Activated CD4-positive, alpha-beta T cell treated with anti-CD3 and anti-CD28 coated beads, Interleukin-2, amount 50 U/mL, for 1 hour (primary cell): ENCODE results near the gene LRBA.

Experiments
- DNase-seq: peaks from one replicate; pipeline ENCODE4 v3.0.0-alpha.2; 2020

Gene LRBA

GRCh38 chr4:150867148-150867547 is 147.9 kb downstream of the LRBA start:
- no peak for DNase-seq

- no peak for DNase-seq
Measured at GRCh38 chr4:150863456-150863855, 151.6 kb downstream of the LRBA start.

- no peak for DNase-seq
Measured at GRCh38 chr4:150862829-150863228, 152.3 kb downstream of the LRBA start.

- no peak for DNase-seq
Measured at GRCh38 chr4:150859453-150859852, 155.6 kb downstream of the LRBA start.

GRCh38 chr4:150855981-150856510 is 159.0 kb downstream of the LRBA start:
- no peak for DNase-seq

GRCh38 chr4:150854600-150854999 is 160.5 kb downstream of the LRBA start:
- DNase-seq, result no peak

- no peak for DNase-seq
Measured at GRCh38 chr4:150853882-150854281, 161.2 kb downstream of the LRBA start.

GRCh38 chr4:150852216-150852615 is 162.9 kb downstream of the LRBA start:
- DNase-seq, result no peak

GRCh38 chr4:150849016-150849415 is 166.1 kb downstream of the LRBA start:
- DNase-seq, result no peak

- peak; percentile 18 for DNase-seq
Measured at GRCh38 chr4:150828159-150828558, 186.9 kb downstream of the LRBA start.

GRCh38 chr4:150827226-150827625 is 187.9 kb downstream of the LRBA start:
- no peak for DNase-seq

GRCh38 chr4:150826306-150826705 is 188.8 kb downstream of the LRBA start:
- no peak for DNase-seq

GRCh38 chr4:150822407-150822806 is 192.7 kb downstream of the LRBA start:
- no peak for DNase-seq

- no peak for DNase-seq
Measured at GRCh38 chr4:150821641-150822040, 193.4 kb downstream of the LRBA start.

GRCh38 chr4:150820409-150820808 is 194.7 kb downstream of the LRBA start:
- DNase-seq, result no peak

GRCh38 chr4:150818661-150819060 is 196.4 kb downstream of the LRBA start:
- no peak for DNase-seq

GRCh38 chr4:150817804-150818528 is 197.1 kb downstream of the LRBA start:
- no peak for DNase-seq

GRCh38 chr4:150817017-150817416 is 198.1 kb downstream of the LRBA start:
- no peak for DNase-seq

- no peak for DNase-seq
Measured at GRCh38 chr4:150816491-150816890, 198.6 kb downstream of the LRBA start.

- DNase-seq, result no peak
Measured at GRCh38 chr4:150814873-150815272, 200.2 kb downstream of the LRBA start.

- no peak for DNase-seq
Measured at GRCh38 chr4:150805183-150806025, 209.7 kb downstream of the LRBA start.

GRCh38 chr4:150801833-150802232 is 213.3 kb downstream of the LRBA start:
- no peak for DNase-seq

GRCh38 chr4:150799207-150799606 is 215.9 kb downstream of the LRBA start:
- no peak for DNase-seq

- no peak for DNase-seq
Measured at GRCh38 chr4:150794706-150795105, 220.4 kb downstream of the LRBA start.
